Natural killer cell (primary cell): ENCODE results near the gene NUDC. TPM values are rescaled to one million over a fixed set of nuclear protein-coding genes. Genes with fewer than 3 reads are reported as not detected.

Source experiments
- ATAC-seq, 3 donors: fragments of 150-1000 bp in 2 of 3; fragments of 200-7000 bp in 1 of 3; cut with Tn5 transposase; 1 replicate in 1 of 3; 2 replicates in 2 of 3; pipeline ENCODE4 v1.10.0; 2021; ENCODE audit warnings: mild to moderate bottlenecking in 2 of 3, moderate library complexity in 2 of 3
- DNase-seq, 2 donors: peaks; one replicate each; pipeline versions ENCODE4 v3.0.0 to v3.0.0-alpha.2; 2013 to 2021; ENCODE audit warnings: mixed read lengths in 1 of 2
- H3K27ac ChIP-seq: one replicate; pipeline ENCODE4 v1.5.1; 2013; ENCODE audit warnings: mild to moderate bottlenecking, low read length
- H3K27me3 ChIP-seq: one replicate; pipeline ENCODE4 v1.6.1; 2013; ENCODE audit warnings: low read length; ENCODE audit not compliant: control insufficient read depth, insufficient read depth
- H3K36me3 ChIP-seq: one replicate; pipeline ENCODE4 v1.6.1; 2013; ENCODE audit warnings: low read length; ENCODE audit not compliant: control insufficient read depth, insufficient read depth
- H3K4me1 ChIP-seq: one replicate; pipeline ENCODE4 v1.6.1; 2013; ENCODE audit warnings: low read length; ENCODE audit not compliant: control insufficient read depth, insufficient read depth
- H3K4me3 ChIP-seq: one replicate; pipeline ENCODE4 v1.5.1; 2013; ENCODE audit warnings: low read length
- H3K9me3 ChIP-seq: one replicate; pipeline ENCODE4 v1.6.1; 2013; ENCODE audit warnings: low read length; ENCODE audit not compliant: control insufficient read depth, insufficient read depth
- H3K27ac Mint-ChIP-seq, 2 donors: one replicate each; pipeline ENCODE4 v1.8.0; 2022; ENCODE audit warnings: mild to moderate bottlenecking in 2 of 2, mixed read lengths in 2 of 2, moderate library complexity in 1 of 2
- H3K27me3 Mint-ChIP-seq, 2 donors: one replicate each; pipeline ENCODE4 v1.8.0; 2022; ENCODE audit warnings: low read depth in 2 of 2, mixed read lengths in 2 of 2
- H3K36me3 Mint-ChIP-seq: one replicate; pipeline ENCODE4 v1.8.0; 2022; ENCODE audit warnings: mixed read lengths
- H3K4me1 Mint-ChIP-seq, 2 donors: one replicate each; pipeline ENCODE4 v1.8.0; 2022; ENCODE audit warnings: mixed read lengths in 2 of 2
- H3K4me3 Mint-ChIP-seq: one replicate; pipeline ENCODE4 v1.8.0; 2022; ENCODE audit warnings: mild to moderate bottlenecking, moderate library complexity, mixed read lengths
- H3K9me3 Mint-ChIP-seq, 2 donors: one replicate each; pipeline ENCODE4 v1.8.0; 2022; ENCODE audit warnings: mixed read lengths in 2 of 2
- CTCF ChIP-seq: fragments of 200-600 bp; IDR thresholded peaks from one replicate; pipeline ENCODE4 v1.8.0; 2022; ENCODE audit warnings: antibody characterized with exemption
- WGBS: methylation state at CpG from one replicate; pipeline ENCODE4 v1.1.7; 2013; ENCODE audit warnings: missing lambda C conversion rate; ENCODE audit not compliant: insufficient coverage; 5-methylcytosine and 5-hydroxymethylcytosine counted together
- intact Hi-C: fragments of 100-400 bp; cut with micrococcal nuclease; formaldehyde crosslinking; loops from one replicate; pipeline ENCODE4 v1.14.2; 2022
- total RNA-seq, 4 donors: library from RNA; stranded (reverse); fragments of 120-200 nt in 1 of 4; gene quantifications; one replicate each; pipeline versions ENCODE4 v1.2.3 to v1.2.4, GENCODE V29; 2013 to 2022

NUDC gene
- total RNA-seq, 3 donors from 2014 or later (not counting 1 experiment from before 2014, with no cell fraction given), result 43.6 to 46.6 (median 43.7) TPM

- Mint-ChIP-seq H3K4me3 (no peak overlapping the region), H3K27ac (no peak overlapping the region), H3K9me3 (no peaks in the 10 kb centered on the region), H3K27me3 (peaks cover 0 to 7% of the 10 kb centered on the region in 2 donors), H3K4me1 (peaks cover 0 to 9% of the 10 kb centered on the region in 2 donors), H3K36me3 (no peaks in the 10 kb centered on the region)
- no peak overlapping the region for H3K4me3 ChIP-seq
- H3K27me3 ChIP-seq, result no peaks in the 10 kb centered on the region
- no peaks in the 10 kb centered on the region for H3K9me3 ChIP-seq
- ATAC-seq, result no peak
- TF ChIP-seq CTCF, result no peak
- DNase-seq, result no peak
- no peaks in the 10 kb centered on the region for H3K36me3 ChIP-seq
- no peak overlapping the region for H3K27ac ChIP-seq
- H3K4me1 ChIP-seq, result no peaks in the 10 kb centered on the region
- intact Hi-C loops, result no loop called here
- WGBS, result 35% methylated on average over 6 of the region's 6 CpGs
Observed at GRCh38 chr1:26972390-26972789, 50.8 kb downstream of the NUDC start.

- Mint-ChIP-seq H3K36me3 (no peaks in the 10 kb centered on the region), H3K4me1 (peaks cover 0 to 9% of the 10 kb centered on the region in 2 donors), H3K27me3 (peaks cover 0 to 7% of the 10 kb centered on the region in 2 donors), H3K27ac (no peak overlapping the region), H3K9me3 (no peaks in the 10 kb centered on the region), H3K4me3 (no peak overlapping the region)
- H3K36me3 ChIP-seq, result no peaks in the 10 kb centered on the region
- H3K27ac ChIP-seq, result no peak overlapping the region
- intact Hi-C loops, result no loop called here
- no peak for ATAC-seq
- TF ChIP-seq CTCF, result no peak
- WGBS, result 89% methylated on average over 4 of the region's 4 CpGs
- H3K27me3 ChIP-seq, result no peaks in the 10 kb centered on the region
- no peak for DNase-seq
- no peaks in the 10 kb centered on the region for H3K4me1 ChIP-seq
- H3K4me3 ChIP-seq, result no peak overlapping the region
- H3K9me3 ChIP-seq, result no peaks in the 10 kb centered on the region
Observed at GRCh38 chr1:26972821-26973220, 51.3 kb downstream of the NUDC start.

GRCh38 chr1:26976621-26977510 lies 55.3 kb downstream of the NUDC start:
- H3K4me1 Mint-ChIP-seq, result peaks cover 0 to 9% of the 10 kb centered on the region in 2 donors
- H3K27ac ChIP-seq, result no peak overlapping the region
- ATAC-seq (no peak), DNase-seq (no peak)
- H3K36me3 ChIP-seq, result no peaks in the 10 kb centered on the region
- no peaks in the 10 kb centered on the region for H3K9me3 Mint-ChIP-seq
- no peaks in the 10 kb centered on the region for H3K27me3 ChIP-seq
- H3K4me3 Mint-ChIP-seq, result no peak overlapping the region
- H3K27me3 Mint-ChIP-seq, result peaks cover 8 to 9% of the 10 kb centered on the region in 2 donors
- intact Hi-C loops, result no loop called here
- 95% methylated on average over 2 of the region's 3 CpGs for WGBS
- no peak overlapping the region for H3K4me3 ChIP-seq
- no peaks in the 10 kb centered on the region for H3K4me1 ChIP-seq
- no peak for TF ChIP-seq CTCF
- H3K36me3 Mint-ChIP-seq, result no peaks in the 10 kb centered on the region
- no peaks in the 10 kb centered on the region for H3K9me3 ChIP-seq
- no peak overlapping the region for H3K27ac Mint-ChIP-seq
